ENCODE results near the gene RAPGEF1. TPM values are rescaled to one million over a fixed set of nuclear protein-coding genes. Genes with fewer than 3 reads are reported as not detected.

The RAPGEF1 gene
- total and polyA plus RNA-seq, 2 of the 13 experiments (the other 11 are each of a cell fraction or from before 2014, with no cell fraction given): 21.2 to 38.9 TPM

- ChIA-PET POLR2A (interaction anchor here (1.0 to 1.5 kb wide), 2 partner anchors 23 to 57 kb away, joined by 3 to 4 read pairs; no protein-coding TSS in a partner anchor), CTCF (ENCODE audit: low intra/inter-chr PET ratio, low total read pairs) (interaction anchor here (3.0 kb wide), 1 partner anchor 81 kb away, joined by 8 read pairs; the partner anchor contains the start of gene RAPGEF1)
- 86% methylated on average over 8 of the region's 8 CpGs for WGBS (ENCODE audit: low lambda C conversion rate)
- no TSS peak for BruUV-seq (replicated peaks)
- no peak overlapping the region for H3K9ac ChIP-seq (ENCODE audit: insufficient read depth, low read depth, low read length)
- peaks cover 46% of the 10 kb centered on the region for H3K4me1 ChIP-seq (ENCODE audit: insufficient read depth, low read length)
- no peak overlapping the region for H3K27ac ChIP-seq (ENCODE audit: extremely low read length, insufficient read depth, low read length)
- H2AFZ ChIP-seq (ENCODE audit: low read length): no peak overlapping the region
- in situ Hi-C loops (cut with HindIII; ENCODE audit: extremely low pct_ligation_motif_present, low pct_unique_long_range_greater_than_20kb) (loop anchor here (10.0 kb wide), 1 partner anchor 76 kb away; no protein-coding TSS in a partner anchor), intact Hi-C loops (cut with micrococcal nuclease; ENCODE audit: unreplicated experiment) (loop anchor here (5.0 kb wide), 1 partner anchor 51 kb away; no protein-coding TSS in a partner anchor)
- H4K20me1 ChIP-seq (ENCODE audit: insufficient read depth, low read length): no peaks in the 10 kb centered on the region
- no peaks in the 10 kb centered on the region for H3K27me3 ChIP-seq (ENCODE audit: control insufficient read depth in 1 of 2, insufficient read depth in 2 of 2, low read length in 2 of 2)
- DNase-seq (ENCODE audit: low spot score): peak; percentile 43
- no peak for FAIRE-seq
- H3K4me2 ChIP-seq (ENCODE audit: low read depth, low read length): no peak overlapping the region
- no peaks in the 10 kb centered on the region; a peak in 1 of 5 replicates for H3K36me3 ChIP-seq (replicated peaks in 1 of 2; ENCODE audit: control insufficient read depth in 1 of 2, insufficient read depth in 2 of 2, low read length in 2 of 2)
- ATAC-seq: no peak; the same call in 2 of the 3 replicates
- peaks cover 31% of the 10 kb centered on the region for H3K79me2 ChIP-seq (ENCODE audit: insufficient read depth, low read length)
- no peak overlapping the region for H3K4me3 ChIP-seq (replicated peaks in 1 of 3; ENCODE audit: insufficient read depth in 1 of 3, low read depth in 2 of 3, low read length in 3 of 3)
- H3K9me3 ChIP-seq (ENCODE audit: low read length): no peaks in the 10 kb centered on the region
- TF ChIP-seq NFYC (CRISPR knock-in tag; IDR thresholded peaks at IDR 0.05) (no peak), FOXA3 (CRISPR knock-in tag; IDR thresholded peaks at IDR 0.05) (peak; percentile 19; the same call in 1 of the 2 replicates), ZBTB8A (CRISPR knock-in tag; IDR thresholded peaks at IDR 0.05; ENCODE audit: borderline replicate concordance, low read depth) (no peak), CEBPB (IDR thresholded peaks at IDR 0.05; ENCODE audit: borderline replicate concordance, low read depth, low read length) (peak; percentile 13; the same call in 1 of the 2 replicates), FOSL2 (CRISPR knock-in tag; IDR thresholded peaks at IDR 0.05) (peak; percentile 79), TBX3 (IDR thresholded peaks at IDR 0.05; ENCODE audit: borderline replicate concordance) (no peak), HHEX (CRISPR knock-in tag; IDR thresholded peaks at IDR 0.05) (no peak), SKI (IDR thresholded peaks at IDR 0.05; ENCODE audit: partially characterized antibody) (peak; percentile 48), ZNF460 (CRISPR knock-in tag; IDR thresholded peaks at IDR 0.05; ENCODE audit: borderline replicate concordance) (no peak), RARA (CRISPR knock-in tag; IDR thresholded peaks at IDR 0.05) (peak; percentile 54), ZSCAN22 (CRISPR knock-in tag; IDR thresholded peaks at IDR 0.05) (no peak), ZNF124 (CRISPR knock-in tag; IDR thresholded peaks at IDR 0.05) (no peak), RXRA (CRISPR knock-in tag; IDR thresholded peaks at IDR 0.05) (no peak), PRMT3 (CRISPR knock-in tag; IDR thresholded peaks at IDR 0.05; ENCODE audit: borderline replicate concordance, low read depth) (no peak), STAG1 (CRISPR knock-in tag; IDR thresholded peaks at IDR 0.05) (no peak), CBX5 (CRISPR knock-in tag; IDR thresholded peaks at IDR 0.05; ENCODE audit: borderline replicate concordance) (no peak)
These were observed 81.3 kb downstream of the RAPGEF1 start for GRCh38 chr9:131658377-131659129.
